Neural crest cell (in vitro differentiated cells): ENCODE results near the gene SLC1A4. TPM values are rescaled to one million over a fixed set of nuclear protein-coding genes. Genes with fewer than 3 reads are reported as not detected.

Experiments
- DNase-seq: peaks from one replicate; pipeline ENCODE4 v3.0.0; 2021; ENCODE audit warnings: low read depth, mixed read lengths, low spot score
- H3K27ac Mint-ChIP-seq: one replicate; pipeline ENCODE4 v1.8.0; 2021; ENCODE audit warnings: mild to moderate bottlenecking, mixed read lengths; ENCODE audit not compliant: unreplicated experiment
- H3K27me3 Mint-ChIP-seq: 2 replicates; pipeline ENCODE4 v1.8.0; 2021; ENCODE audit warnings: low read depth, mild to moderate bottlenecking, mixed read lengths
- H3K36me3 Mint-ChIP-seq: 2 replicates; pipeline ENCODE4 v1.8.0; 2021; ENCODE audit warnings: low read depth, mild to moderate bottlenecking, mixed read lengths
- H3K4me1 Mint-ChIP-seq: 2 replicates; pipeline ENCODE4 v1.8.0; 2021; ENCODE audit warnings: mixed read lengths
- H3K4me3 Mint-ChIP-seq: one replicate; pipeline ENCODE4 v1.8.0; 2021; ENCODE audit warnings: mild to moderate bottlenecking, mixed read lengths
- H3K9me3 Mint-ChIP-seq: 2 replicates; pipeline ENCODE4 v1.8.0; 2021; ENCODE audit warnings: mixed read lengths
- total RNA-seq: library from RNA; stranded (reverse); gene quantifications from 2 replicates; pipeline ENCODE4 v1.2.1, GENCODE V29; 2021
- TF ChIP-seq, protein P1 (sequence below): fragments of 200-600 bp; sonication (generic); conservative IDR thresholded peaks from 2 replicates; pipeline ENCODE4 v1.5.0; 2021; ENCODE audit warnings: antibody characterized with exemption, mild to moderate bottlenecking

The SLC1A4 gene
- total RNA-seq, 1 donor from 2014 or later = 26.8 TPM

DNA sequence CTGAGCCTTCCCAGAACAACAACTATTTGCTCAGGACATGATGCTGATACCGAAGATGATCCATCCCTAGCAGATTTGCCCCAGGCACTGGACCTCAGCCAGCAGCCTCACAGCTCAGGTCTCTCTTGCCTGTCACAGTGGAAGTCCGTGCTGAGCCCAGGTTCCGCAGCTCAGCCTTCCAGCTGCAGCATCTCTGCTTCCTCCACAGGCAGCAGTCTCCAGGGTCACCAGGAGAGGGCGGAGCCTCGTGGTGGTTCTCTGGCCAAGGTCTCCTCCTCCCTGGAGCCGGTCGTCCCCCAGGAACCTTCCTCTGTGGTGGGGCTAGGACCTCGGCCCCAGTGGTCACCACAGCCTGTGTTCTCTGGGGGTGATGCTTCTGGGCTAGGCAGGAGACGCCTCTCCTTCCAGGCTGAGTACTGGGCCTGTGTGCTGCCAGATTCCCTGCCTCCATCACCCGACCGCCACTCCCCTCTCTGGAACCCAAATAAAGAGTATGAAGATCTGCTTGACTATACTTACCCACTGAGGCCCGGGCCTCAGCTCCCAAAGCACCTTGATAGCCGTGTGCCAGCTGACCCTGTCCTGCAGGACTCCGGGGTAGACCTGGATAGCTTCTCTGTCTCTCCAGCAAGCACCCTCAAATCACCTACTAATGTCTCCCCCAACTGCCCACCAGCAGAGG lies 82.4 kb downstream of the SLC1A4 start:
- Mint-ChIP-seq H3K27me3 (no peaks in the 10 kb centered on the region), H3K4me3 (no peak overlapping the region), H3K9me3 (no peaks in the 10 kb centered on the region), H3K27ac (no peak overlapping the region), H3K4me1 (no peaks in the 10 kb centered on the region), H3K36me3 (peaks cover 2% of the 10 kb centered on the region)
- TF ChIP-seq, protein P1, sequence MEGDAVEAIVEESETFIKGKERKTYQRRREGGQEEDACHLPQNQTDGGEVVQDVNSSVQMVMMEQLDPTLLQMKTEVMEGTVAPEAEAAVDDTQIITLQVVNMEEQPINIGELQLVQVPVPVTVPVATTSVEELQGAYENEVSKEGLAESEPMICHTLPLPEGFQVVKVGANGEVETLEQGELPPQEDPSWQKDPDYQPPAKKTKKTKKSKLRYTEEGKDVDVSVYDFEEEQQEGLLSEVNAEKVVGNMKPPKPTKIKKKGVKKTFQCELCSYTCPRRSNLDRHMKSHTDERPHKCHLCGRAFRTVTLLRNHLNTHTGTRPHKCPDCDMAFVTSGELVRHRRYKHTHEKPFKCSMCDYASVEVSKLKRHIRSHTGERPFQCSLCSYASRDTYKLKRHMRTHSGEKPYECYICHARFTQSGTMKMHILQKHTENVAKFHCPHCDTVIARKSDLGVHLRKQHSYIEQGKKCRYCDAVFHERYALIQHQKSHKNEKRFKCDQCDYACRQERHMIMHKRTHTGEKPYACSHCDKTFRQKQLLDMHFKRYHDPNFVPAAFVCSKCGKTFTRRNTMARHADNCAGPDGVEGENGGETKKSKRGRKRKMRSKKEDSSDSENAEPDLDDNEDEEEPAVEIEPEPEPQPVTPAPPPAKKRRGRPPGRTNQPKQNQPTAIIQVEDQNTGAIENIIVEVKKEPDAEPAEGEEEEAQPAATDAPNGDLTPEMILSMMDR = peak; percentile 33
- no peak for DNase-seq

DNA sequence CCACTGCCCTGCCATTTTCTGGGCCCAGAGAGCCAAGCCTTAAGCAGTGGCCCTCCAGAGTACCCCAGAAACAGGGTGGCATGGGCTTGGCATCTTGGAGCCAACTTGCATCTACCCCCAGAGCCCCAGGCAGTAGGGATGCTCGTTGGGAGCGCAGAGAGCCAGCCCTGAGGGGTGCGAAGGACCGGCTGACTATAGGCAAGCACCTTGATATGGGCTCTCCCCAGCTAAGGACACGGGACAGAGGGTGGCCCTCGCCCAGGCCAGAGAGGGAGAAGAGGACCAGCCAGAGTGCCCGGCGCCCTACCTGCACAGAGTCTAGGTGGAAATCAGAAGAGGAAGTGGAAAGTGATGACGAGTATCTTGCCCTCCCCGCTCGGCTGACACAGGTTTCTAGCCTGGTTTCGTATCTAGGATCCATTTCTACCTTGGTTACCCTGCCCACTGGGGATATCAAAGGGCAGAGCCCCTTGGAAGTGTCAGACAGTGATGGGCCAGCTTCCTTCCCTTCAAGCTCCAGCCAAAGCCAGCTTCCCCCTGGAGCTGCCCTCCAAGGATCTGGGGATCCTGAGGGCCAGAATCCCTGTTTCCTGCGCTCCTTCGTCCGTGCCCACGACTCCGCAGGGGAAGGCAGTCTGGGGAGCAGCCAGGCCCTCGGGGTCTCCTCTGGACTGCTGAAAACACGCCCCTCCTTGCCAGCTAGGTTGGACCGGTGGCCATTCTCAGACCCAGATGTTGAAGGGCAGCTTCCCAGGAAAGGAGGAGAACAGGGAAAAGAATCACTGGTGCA lies 83.2 kb downstream of the SLC1A4 start:
- Mint-ChIP-seq H3K4me1 (no peaks in the 10 kb centered on the region), H3K9me3 (no peaks in the 10 kb centered on the region), H3K27ac (peak overlapping the region; percentile 62), H3K36me3 (peaks cover 2% of the 10 kb centered on the region), H3K27me3 (no peaks in the 10 kb centered on the region), H3K4me3 (no peak overlapping the region)
- TF ChIP-seq, protein P1 = no peak
- DNase-seq = no peak

Other genes with a start within 250 kb of the SLC1A4 start
- gene CEP68, start 67.0 kb downstream of the SLC1A4 start, total RNA-seq = 25.0 and 29.0 TPM in 2 replicates
- gene RAB1A, start 140.7 kb downstream of the SLC1A4 start, total RNA-seq = 110 and 113 TPM in 2 replicates
- 213 and 217 TPM in 2 replicates for gene ACTR2, start 238.4 kb downstream of the SLC1A4 start, total RNA-seq